Neuron (in vitro differentiated cells): ENCODE results near the gene MIOX.

ENCODE experiments used
- H2AFZ ChIP-seq: one replicate; pipeline ENCODE4 v1.6.1; 2013; ENCODE audit warnings: low read depth, mild to moderate bottlenecking, inconsistent platforms, low read length, moderate library complexity
- H3K27me3 ChIP-seq: one replicate; pipeline ENCODE4 v1.6.1; 2013; ENCODE audit warnings: low read length; ENCODE audit not compliant: insufficient read depth
- H3K36me3 ChIP-seq: one replicate; pipeline ENCODE4 v1.6.1; 2013; ENCODE audit warnings: low read length; ENCODE audit not compliant: insufficient read depth
- H3K4me1 ChIP-seq: one replicate; pipeline ENCODE4 v1.6.1; 2013; ENCODE audit warnings: low read length; ENCODE audit not compliant: insufficient read depth
- H3K4me3 ChIP-seq: 2 replicates; pipeline ENCODE4 v1.5.1; 2013; ENCODE audit warnings: mild to moderate bottlenecking, low read length, moderate library complexity
- H3K9me3 ChIP-seq: one replicate; pipeline ENCODE4 v1.6.1; 2013; ENCODE audit warnings: low read length

Gene MIOX

GRCh38 chr22:50445880-50446707 lies 40.6 kb upstream of the MIOX start:
- Histone ChIP-seq H3K4me3 (no peak overlapping the region), H3K36me3 (peaks cover 64% of the 10 kb centered on the region), H3K9me3 (no peaks in the 10 kb centered on the region), H3K4me1 (no peaks in the 10 kb centered on the region), H2AFZ (no peak overlapping the region), H3K27me3 (no peaks in the 10 kb centered on the region)

DNA sequence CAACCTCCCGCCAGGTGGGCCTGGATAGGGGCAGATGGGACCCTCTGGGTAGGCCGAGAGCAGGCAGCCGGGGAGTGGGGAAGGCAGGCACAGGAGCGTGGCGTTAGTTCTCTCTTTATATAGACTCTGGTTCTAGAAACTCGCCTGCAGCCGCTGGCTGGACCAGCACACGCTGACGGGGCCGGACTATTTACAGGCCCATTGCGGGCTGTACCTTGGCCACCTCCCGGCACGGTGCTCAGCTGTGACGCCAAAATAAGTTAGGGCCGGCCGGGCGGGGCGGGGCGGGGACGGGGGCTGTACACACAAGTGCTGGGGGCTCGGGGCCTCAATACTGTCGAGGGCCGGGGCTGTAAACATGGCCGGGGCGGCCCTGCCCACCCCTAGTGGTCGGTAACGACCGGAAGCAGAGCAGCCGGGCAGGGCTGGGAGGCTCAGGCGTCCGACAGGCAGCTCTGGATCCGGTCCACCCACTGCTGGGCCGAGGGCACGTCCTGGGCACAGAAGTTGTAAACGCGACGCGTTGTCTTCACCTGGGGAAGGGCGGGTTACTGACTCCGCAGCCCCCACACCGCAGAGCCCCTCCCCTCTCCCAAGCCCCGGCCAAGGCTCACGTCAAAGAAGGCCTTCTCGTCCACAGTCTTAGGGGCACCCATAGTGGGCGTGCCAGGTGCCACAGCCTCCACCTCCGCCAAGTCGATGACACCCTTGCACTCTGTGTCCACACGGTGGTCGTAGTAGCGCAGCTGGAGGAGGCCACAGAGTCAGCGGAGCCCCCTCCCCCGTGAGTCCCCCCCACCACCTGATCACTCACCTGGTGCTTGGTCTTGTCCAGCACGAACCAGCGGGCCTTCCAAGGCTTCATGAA lies 39.7 kb upstream of the MIOX start:
- Histone ChIP-seq H3K4me1 (no peaks in the 10 kb centered on the region), H3K9me3 (no peaks in the 10 kb centered on the region), H3K36me3 (peaks cover 62% of the 10 kb centered on the region), H3K27me3 (no peaks in the 10 kb centered on the region), H3K4me3 (no peak overlapping the region), H2AFZ (no peak overlapping the region)

- Histone ChIP-seq H3K36me3 (peaks cover 68% of the 10 kb centered on the region), H3K27me3 (no peaks in the 10 kb centered on the region), H3K4me1 (no peaks in the 10 kb centered on the region), H3K4me3 (no peak overlapping the region), H3K9me3 (no peaks in the 10 kb centered on the region), H2AFZ (no peak overlapping the region)
These were observed 38.8 kb upstream of the MIOX start for GRCh38 chr22:50447576-50448551.

- H3K9me3 ChIP-seq, result no peaks in the 10 kb centered on the region
- H3K4me1 ChIP-seq, result no peaks in the 10 kb centered on the region
- H2AFZ ChIP-seq, result no peak overlapping the region
- no peaks in the 10 kb centered on the region for H3K27me3 ChIP-seq
- peaks cover 81% of the 10 kb centered on the region for H3K36me3 ChIP-seq
- H3K4me3 ChIP-seq, result no peak overlapping the region
These were observed 34.0 kb upstream of the MIOX start for GRCh38 chr22:50452649-50453048.

- H3K4me3 ChIP-seq, result no peak overlapping the region
- H2AFZ ChIP-seq, result no peak overlapping the region
- no peaks in the 10 kb centered on the region for H3K27me3 ChIP-seq
- no peaks in the 10 kb centered on the region for H3K4me1 ChIP-seq
- H3K9me3 ChIP-seq, result no peaks in the 10 kb centered on the region
- H3K36me3 ChIP-seq, result peaks cover 79% of the 10 kb centered on the region
These were observed 32.0 kb upstream of the MIOX start for GRCh38 chr22:50454556-50455075.

- H3K9me3 ChIP-seq, result no peaks in the 10 kb centered on the region
- H3K4me3 ChIP-seq, result no peak overlapping the region
- no peak overlapping the region for H2AFZ ChIP-seq
- H3K4me1 ChIP-seq, result no peaks in the 10 kb centered on the region
- H3K27me3 ChIP-seq, result no peaks in the 10 kb centered on the region
- H3K36me3 ChIP-seq, result peaks cover 80% of the 10 kb centered on the region
These were observed 31.5 kb upstream of the MIOX start for GRCh38 chr22:50455201-50455600.

DNA sequence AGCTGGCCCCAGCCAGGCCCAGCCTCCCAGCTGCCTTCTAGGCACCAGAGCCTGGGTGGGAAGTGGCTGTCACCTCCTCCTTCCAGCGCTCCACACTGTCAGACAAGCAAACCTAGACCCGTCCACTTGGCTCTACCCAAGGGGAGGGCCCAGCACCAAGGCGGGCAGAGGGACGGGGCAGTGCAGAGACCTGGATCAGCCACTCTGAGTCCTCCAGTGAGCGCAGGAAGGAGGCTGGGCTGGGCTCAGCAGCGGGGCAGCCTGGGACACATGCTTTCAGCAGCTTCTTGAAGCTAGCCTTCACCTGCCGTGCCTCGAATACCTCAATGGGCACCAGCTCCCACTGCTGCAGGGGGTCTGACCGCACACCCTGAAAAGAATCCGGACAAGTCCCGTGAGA lies 30.6 kb upstream of the MIOX start:
- Histone ChIP-seq H3K4me1 (no peaks in the 10 kb centered on the region), H3K9me3 (no peaks in the 10 kb centered on the region), H3K27me3 (no peaks in the 10 kb centered on the region), H3K4me3 (no peak overlapping the region), H2AFZ (no peak overlapping the region), H3K36me3 (peaks cover 84% of the 10 kb centered on the region)

- Histone ChIP-seq H3K4me1 (no peaks in the 10 kb centered on the region), H3K36me3 (peaks cover 88% of the 10 kb centered on the region), H3K4me3 (no peak overlapping the region), H3K9me3 (no peaks in the 10 kb centered on the region), H2AFZ (no peak overlapping the region), H3K27me3 (no peaks in the 10 kb centered on the region)
These were observed 30.0 kb upstream of the MIOX start for GRCh38 chr22:50456466-50457234.

GRCh38 chr22:50459016-50459415 lies 27.6 kb upstream of the MIOX start:
- Histone ChIP-seq H2AFZ (no peak overlapping the region), H3K4me3 (no peak overlapping the region), H3K9me3 (no peaks in the 10 kb centered on the region)

DNA sequence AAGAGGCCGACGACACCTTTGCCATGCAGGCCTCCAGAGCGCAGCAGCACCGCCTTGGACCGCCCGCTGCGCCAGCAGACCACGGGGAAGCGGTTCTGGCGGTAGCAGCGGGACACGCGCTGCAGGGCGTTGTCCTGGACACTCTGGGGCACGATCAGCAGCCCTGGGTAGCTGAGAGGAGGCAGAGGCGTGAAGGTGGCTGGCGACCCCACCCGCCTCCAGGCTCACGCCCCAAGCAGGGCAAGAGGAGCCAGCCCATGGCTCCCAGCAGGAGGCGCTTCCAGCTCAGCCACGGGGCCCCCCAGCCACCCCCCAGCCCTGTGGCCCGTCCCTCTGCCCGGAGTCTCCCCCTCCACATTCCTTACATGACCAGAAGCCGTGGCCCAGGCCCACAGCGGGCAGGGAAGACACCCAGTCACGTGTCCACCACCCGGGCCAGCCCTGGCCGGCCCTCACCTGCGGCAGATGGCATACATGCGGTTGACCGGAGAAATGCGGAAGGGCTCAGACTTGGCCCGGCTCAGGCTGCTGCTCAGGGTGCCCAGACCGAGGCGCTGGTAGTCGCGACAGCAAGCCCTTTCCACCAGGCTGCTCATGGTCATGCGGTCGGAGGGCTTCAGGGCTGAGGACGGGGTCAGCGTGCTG lies 27.0 kb upstream of the MIOX start:
- no peak overlapping the region for H2AFZ ChIP-seq
- peaks cover 93% of the 10 kb centered on the region for H3K36me3 ChIP-seq
- H3K27me3 ChIP-seq, result no peaks in the 10 kb centered on the region
- no peaks in the 10 kb centered on the region for H3K9me3 ChIP-seq
- no peak overlapping the region for H3K4me3 ChIP-seq
- H3K4me1 ChIP-seq, result no peaks in the 10 kb centered on the region

More at GRCh38 chr22:50459016-50459415, 27.6 kb upstream of the MIOX start:
- H3K4me1 ChIP-seq, result no peaks in the 10 kb centered on the region
- no peaks in the 10 kb centered on the region for H3K27me3 ChIP-seq
- peaks cover 93% of the 10 kb centered on the region for H3K36me3 ChIP-seq

GRCh38 chr22:50460938-50461337 lies 25.7 kb upstream of the MIOX start:
- H3K9me3 ChIP-seq, result no peaks in the 10 kb centered on the region
- peaks cover 92% of the 10 kb centered on the region for H3K36me3 ChIP-seq
- H3K27me3 ChIP-seq, result no peaks in the 10 kb centered on the region
- H3K4me3 ChIP-seq, result no peak overlapping the region
- no peak overlapping the region for H2AFZ ChIP-seq
- H3K4me1 ChIP-seq, result no peaks in the 10 kb centered on the region
